ENCODE measurements around the gene CSN3.

The CSN3 gene

DNA sequence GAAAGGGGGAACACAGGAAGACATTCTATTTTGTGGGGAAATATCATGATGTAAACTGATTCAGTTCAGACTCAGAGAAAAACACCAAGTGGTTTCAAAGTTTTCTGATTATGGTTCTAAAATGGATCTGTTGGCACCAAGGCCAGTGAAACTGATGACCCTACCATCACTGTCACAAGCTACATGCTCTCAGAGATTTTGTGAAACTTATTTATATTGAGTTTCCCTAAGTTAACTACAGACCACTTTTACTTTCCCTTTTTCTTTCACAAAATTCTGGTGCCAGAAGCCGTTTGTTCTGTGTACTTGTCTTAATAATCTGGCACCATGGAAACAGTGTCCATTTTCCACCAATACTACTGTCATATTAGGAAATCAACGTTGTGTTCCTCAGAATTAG lies 48.9 kb downstream of the CSN3 start (continued):
- TF ChIP-seq ZBTB6 (tag by site-specific recombination; IDR thresholded peaks at IDR 0.05) (no peak), ZNF140 (tag by site-specific recombination; IDR thresholded peaks at IDR 0.05) (no peak), ZNF747 (tag by site-specific recombination; IDR thresholded peaks at IDR 0.05) (no peak)

- ChIA-PET POLR2A (no interaction called here), CTCF (no interaction called here)
- no peak overlapping the region for H3K27ac ChIP-seq (ENCODE audit: extremely low read depth, low read depth, low read length)
- H3K4me3 ChIP-seq (ENCODE audit: low read depth, low read length) = no peak overlapping the region
- no peaks in the 10 kb centered on the region for H3K4me1 ChIP-seq (ENCODE audit: control insufficient read depth, insufficient read depth, low read length)
- TF ChIP-seq, protein P1, sequence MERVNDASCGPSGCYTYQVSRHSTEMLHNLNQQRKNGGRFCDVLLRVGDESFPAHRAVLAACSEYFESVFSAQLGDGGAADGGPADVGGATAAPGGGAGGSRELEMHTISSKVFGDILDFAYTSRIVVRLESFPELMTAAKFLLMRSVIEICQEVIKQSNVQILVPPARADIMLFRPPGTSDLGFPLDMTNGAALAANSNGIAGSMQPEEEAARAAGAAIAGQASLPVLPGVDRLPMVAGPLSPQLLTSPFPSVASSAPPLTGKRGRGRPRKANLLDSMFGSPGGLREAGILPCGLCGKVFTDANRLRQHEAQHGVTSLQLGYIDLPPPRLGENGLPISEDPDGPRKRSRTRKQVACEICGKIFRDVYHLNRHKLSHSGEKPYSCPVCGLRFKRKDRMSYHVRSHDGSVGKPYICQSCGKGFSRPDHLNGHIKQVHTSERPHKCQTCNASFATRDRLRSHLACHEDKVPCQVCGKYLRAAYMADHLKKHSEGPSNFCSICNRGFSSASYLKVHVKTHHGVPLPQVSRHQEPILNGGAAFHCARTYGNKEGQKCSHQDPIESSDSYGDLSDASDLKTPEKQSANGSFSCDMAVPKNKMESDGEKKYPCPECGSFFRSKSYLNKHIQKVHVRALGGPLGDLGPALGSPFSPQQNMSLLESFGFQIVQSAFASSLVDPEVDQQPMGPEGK (tag by site-specific recombination; IDR thresholded peaks at IDR 0.05) = no peak
- TF ChIP-seq ZNF169 (tag by site-specific recombination; IDR thresholded peaks at IDR 0.05) = no peak
- TF ChIP-seq ZNF37A (tag by site-specific recombination; IDR thresholded peaks at IDR 0.05) = no peak
- no peak for TF ChIP-seq ZNF311 (tag by site-specific recombination; IDR thresholded peaks at IDR 0.05; ENCODE audit: borderline replicate concordance)
- no peaks in the 10 kb centered on the region for H3K36me3 ChIP-seq (ENCODE audit: control insufficient read depth in 2 of 2, insufficient read depth in 1 of 2, low read length in 2 of 2)
- H3K9me3 ChIP-seq (ENCODE audit: control insufficient read depth, insufficient read depth, low read depth, low read length) = no peaks in the 10 kb centered on the region
Observed at GRCh38 chr4:70297576-70297975, 55.2 kb downstream of the CSN3 start.

DNA sequence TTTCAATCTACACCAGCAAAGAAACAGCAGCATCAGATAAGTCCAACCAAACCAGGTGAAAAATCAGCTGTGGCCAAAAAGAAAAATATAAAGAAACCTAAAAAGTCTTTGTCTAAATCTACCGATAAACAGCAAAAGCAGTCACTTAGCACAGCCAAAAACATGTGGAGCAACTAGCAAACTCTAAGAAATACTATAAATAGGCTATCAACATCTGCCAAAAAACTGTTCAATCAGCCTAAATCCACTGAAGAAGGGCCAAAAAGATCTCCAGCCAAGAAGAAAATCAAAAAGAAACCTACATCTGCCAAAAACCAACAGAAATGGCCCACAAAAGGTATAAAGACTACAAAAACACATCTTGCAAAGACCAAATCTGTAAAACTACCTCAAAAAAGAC lies 55.7 kb downstream of the CSN3 start:
- CTCF ChIA-PET = no interaction called here
- no peak overlapping the region for H3K27ac ChIP-seq (ENCODE audit: extremely low read depth, low read depth, low read length)

More for the DNA sequence above, 55.7 kb downstream of the CSN3 start:
- Histone ChIP-seq H3K36me3 (ENCODE audit: control insufficient read depth in 2 of 2, insufficient read depth in 1 of 2, low read length in 2 of 2) (no peaks in the 10 kb centered on the region), H3K4me1 (ENCODE audit: control insufficient read depth, insufficient read depth, low read length) (no peaks in the 10 kb centered on the region), H3K9me3 (ENCODE audit: control insufficient read depth, insufficient read depth, low read depth, low read length) (no peaks in the 10 kb centered on the region), H3K4me3 (ENCODE audit: low read depth, low read length) (no peak overlapping the region)
- no peak for TF ChIP-seq ZNF184 (tag by site-specific recombination; IDR thresholded peaks at IDR 0.05)
- no peak for TF ChIP-seq ZNF624 (tag by site-specific recombination; IDR thresholded peaks at IDR 0.05)
- TF ChIP-seq ZNF148 (tag by site-specific recombination; IDR thresholded peaks at IDR 0.05; ENCODE audit: borderline replicate concordance) = no peak
- TF ChIP-seq SP7 (tag by site-specific recombination; IDR thresholded peaks at IDR 0.05) = no peak
- no peak for TF ChIP-seq ZNF747 (tag by site-specific recombination; IDR thresholded peaks at IDR 0.05)
- no peak for TF ChIP-seq ZNF341 (tag by site-specific recombination; IDR thresholded peaks at IDR 0.05; ENCODE audit: low read depth)
- TF ChIP-seq ZBTB44 (tag by site-specific recombination; IDR thresholded peaks at IDR 0.05) = no peak
- no peak for TF ChIP-seq KLF8 (tag by site-specific recombination; IDR thresholded peaks at IDR 0.05)
- TF ChIP-seq ZNF600 (tag by site-specific recombination; IDR thresholded peaks at IDR 0.05) = no peak
- no peak for TF ChIP-seq ZNF169 (tag by site-specific recombination; IDR thresholded peaks at IDR 0.05)
- no peak for TF ChIP-seq SALL2 (tag by site-specific recombination; IDR thresholded peaks at IDR 0.05; ENCODE audit: borderline replicate concordance)
- no peak for TF ChIP-seq ZFP37 (tag by site-specific recombination; IDR thresholded peaks at IDR 0.05)
- TF ChIP-seq ZNF2 (tag by site-specific recombination; IDR thresholded peaks at IDR 0.05) = no peak
- TF ChIP-seq ZNF112 (tag by site-specific recombination; IDR thresholded peaks at IDR 0.05) = no peak
- TF ChIP-seq PRDM4 (tag by site-specific recombination; IDR thresholded peaks at IDR 0.05) = no peak
- POLR2A ChIA-PET = no interaction called here
